Stimulated activated CD8-positive, alpha-beta memory T cell treated with anti-CD3 and anti-CD28 coated beads, Interleukin-15, amount 100 ng/mL, for 24 hours (primary cell): ENCODE measurements around the gene MAP3K5.
"Not testable (repeated sequence)": the region's sequence is repeated elsewhere in the genome, so short reads cannot be mapped to it uniquely, and the experiment has no call there.

Source experiments
- DNase-seq: peaks from one replicate; pipeline ENCODE4 v3.0.0-alpha.2; 2020; ENCODE audit warnings: low read depth

Gene MAP3K5

DNA sequence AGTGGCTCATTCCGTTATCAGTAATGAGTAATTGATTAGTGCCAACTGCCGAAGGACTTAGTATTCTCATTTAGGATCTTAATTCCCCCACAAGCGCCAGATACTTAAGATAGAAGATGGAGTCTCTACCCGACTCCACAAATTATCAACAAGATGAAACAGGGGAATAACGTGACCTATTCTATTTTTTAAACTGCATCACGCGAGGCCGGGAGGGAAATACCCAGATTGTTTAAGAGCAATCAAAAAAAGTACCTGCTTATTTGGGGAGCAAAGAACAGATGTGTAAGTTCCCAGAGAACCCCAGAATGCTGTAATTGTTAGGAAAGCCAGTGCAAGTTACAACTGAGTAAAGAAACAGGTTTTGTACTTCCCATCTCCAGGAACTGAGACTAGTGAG lies 1.1 kb upstream of the MAP3K5 start:
- no peak for DNase-seq

DNA sequence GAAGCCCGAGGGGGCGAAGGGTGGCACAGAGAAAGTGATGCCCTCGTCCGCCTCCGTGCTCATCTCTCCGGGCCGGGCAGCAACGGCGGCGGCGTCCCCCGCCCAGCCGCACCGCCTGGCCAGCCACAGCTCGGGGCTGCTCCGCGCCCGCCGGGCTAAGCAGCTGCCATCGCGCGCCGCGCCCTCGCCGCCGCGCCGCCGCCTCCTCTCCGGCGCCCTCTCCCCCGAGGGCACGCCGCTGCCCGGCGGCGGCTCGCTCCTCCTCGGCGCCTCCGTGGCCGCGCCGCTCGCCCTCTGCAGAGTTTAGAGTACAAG lies 225 bp downstream of the MAP3K5 start:
- no peak for DNase-seq

DNA sequence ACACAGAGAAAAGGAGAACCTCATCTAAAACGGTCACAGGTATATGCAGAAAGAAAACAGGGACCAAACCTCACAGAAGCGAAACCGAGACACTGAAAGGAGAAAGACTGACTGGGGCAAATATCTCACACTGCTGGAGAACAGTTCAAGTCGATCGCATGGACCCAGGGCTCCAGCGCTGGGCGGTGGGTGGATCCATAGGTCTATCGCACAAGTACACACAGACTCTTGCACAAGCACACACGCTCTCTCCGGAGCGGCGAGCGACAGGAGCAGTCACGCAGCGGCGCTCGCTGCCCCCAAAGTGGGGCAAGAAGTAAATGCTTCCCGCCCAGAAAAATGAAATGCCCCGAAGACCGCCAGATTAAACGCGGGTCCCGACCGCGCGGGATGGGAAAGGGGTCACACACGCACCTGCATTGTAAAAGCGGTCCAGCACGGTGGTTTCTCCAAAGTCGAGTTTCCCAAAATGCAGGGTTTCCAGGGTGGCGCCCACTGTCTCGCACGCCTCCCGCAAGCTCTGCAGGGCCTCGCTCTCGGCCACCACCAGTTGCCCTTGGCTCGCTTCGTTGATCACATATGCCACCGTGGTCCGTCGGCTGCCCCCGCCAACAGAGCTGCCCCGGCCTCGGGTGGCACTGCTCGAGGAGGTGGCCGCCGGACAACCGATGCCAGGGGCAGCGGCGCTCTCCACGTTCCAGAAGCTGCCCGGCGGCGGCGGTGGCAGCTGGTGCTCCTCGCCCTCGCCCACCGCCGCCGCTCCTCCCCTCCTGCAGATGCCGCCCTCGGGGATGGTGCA lies 782 bp downstream of the MAP3K5 start:
- no peak for DNase-seq

DNA sequence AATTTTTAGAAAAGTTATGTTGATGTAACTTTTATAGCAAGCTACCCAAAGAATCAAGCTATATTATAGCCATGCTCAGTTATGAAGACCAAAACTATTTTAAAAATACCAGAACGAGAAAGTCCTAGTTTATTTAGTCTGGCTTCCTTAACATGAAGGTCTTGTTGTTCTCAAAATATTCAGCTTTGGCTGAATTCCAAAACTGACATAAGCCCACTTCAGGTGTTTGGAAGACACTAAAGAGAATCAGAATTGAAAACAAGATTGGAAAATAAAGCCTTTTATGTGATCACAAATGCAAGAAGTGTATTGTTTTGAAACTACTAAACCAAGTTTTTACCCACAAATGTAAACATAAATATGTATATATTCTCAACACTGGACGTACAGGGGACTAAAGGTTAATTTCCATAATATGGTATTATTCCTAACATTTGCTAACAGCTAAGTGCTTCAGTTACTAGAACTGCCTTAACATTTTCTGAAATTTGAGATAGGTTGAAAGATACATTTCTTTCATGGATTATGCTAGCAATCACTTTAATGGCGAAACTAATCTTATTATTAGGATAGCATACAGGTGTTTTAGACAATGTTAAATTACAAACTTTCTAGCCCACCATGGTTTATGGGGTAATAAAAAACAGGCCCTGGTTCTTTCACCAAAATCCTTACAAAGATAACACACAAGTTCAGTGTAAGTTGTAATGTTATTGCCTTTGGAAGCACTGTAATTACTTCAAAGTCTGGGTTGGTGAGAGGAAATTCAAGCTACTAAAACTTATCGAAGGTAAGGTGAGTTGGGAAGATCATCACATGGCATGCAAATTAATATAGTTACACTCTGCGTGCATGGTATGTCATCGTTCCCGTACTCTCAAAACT lies 1.6 kb downstream of the MAP3K5 start:
- DNase-seq = no peak

- not testable (repeated sequence) for DNase-seq
Observed at GRCh38 chr6:136789440-136789839, 2.8 kb downstream of the MAP3K5 start.

DNA sequence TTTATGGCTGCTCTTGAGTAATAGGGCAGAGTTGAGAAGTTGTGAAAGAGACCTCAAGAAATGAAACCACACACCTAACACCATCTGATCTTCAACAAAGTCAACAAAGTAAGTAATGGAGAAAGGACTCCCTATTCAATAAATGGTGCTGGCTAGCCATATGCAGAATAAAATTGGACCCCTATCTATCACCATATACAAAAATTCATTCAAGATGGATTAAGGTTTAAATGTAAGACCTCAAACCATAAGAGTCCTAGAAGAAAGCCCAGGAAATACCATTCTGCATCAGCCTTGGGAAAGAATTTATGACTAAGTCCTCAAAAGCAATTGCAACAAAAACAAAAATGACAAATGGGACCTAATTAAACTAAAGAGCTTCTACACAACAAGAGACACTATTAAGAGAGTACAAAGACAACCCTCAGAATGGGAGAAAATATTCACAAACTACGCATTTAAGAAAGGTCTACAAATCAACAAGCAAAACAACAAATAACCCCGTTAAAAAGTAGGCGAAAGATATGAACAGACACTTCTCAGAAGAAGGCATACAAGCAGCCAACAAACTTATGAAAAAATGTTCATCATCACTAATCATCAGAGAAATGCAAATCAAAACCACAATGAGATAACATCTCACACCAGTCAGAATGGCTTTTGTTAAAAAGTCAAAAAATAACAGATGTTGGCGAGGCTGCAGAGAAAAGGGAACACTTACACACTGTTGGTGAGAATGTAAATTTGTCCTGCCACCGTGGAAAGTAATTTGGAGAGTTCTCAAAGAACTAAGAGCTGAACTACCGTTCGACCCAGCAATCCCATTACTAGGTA lies 4.0 kb downstream of the MAP3K5 start:
- DNase-seq = no peak

GRCh38 chr6:136787726-136788068 lies 4.6 kb downstream of the MAP3K5 start:
- DNase-seq = no peak

DNA sequence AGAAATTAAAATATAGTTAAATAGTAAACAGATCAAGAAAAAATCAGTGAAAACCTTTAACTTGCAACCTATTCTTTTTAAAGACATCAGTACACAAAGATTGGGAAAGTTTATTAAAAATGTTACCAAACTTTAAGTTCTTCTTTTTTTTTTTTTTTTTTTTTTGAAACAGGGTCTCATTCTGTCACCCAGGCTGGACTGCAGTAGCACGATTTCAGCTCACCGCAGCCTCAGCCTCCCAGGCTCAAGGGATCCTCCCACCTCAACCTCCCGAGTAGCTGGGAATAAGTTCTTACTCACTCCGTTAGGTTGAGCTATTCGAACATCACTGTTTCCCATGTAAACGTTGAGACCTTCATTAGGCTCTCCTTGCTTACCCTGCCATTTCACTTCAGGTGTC lies 5.6 kb downstream of the MAP3K5 start:
- DNase-seq = no peak

- DNase-seq = no peak
Observed at GRCh38 chr6:136784910-136785746, 7.1 kb downstream of the MAP3K5 start.

DNA sequence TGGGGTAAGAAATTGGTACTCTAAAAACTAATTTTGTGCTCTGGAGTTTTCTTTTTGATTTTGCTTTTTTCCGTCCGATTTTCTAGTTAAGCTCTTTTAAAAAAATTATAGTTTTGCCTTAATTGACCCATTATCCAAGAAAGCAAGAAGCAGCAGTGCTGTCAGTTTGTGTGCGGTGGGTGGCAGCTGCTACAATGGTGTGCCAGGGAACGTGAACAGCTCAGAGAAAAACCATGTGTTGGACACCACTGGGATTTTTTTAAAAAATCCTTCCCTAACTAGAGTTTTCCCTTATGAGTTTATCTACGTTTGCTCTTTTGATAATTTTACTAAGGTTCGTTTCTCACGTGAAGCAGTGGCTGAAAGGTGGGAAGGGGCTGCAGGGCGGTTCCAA lies 8.0 kb downstream of the MAP3K5 start:
- no peak for DNase-seq

DNA sequence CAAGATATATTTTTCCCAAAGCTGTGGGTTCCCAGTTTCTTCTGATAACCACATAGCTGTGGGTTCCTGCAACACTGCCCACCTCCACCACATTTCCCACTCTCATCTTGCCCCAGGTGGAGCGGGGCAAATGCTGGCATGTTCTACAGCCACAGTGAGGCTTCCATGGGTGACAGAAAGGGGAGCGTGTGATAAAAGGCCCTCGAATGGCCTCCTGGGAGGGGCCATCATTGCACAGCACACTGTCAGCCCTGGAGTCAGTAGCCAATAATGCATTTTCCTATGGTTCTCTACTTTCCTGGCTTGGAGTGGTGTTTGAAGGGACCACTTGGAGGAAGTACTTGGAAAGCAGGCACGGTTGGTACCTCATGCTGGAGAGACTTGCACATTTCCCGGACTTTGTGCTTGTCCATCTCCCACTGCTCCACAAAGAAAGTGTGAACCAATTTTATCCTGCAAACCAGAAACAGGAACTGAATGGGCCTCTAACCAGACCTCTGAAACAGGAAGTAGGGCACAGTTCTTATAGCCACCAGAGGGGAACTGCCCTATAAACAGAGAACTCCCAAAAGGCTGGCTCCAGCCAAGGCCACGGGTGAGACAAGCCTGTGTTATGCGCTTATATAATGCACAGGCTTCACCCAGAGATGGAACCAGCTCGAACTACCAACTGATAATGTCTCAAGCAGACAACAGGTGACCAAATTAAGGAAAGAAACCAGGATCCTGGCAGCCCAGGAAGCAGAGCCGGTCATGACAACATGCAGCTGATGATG lies 8.6 kb downstream of the MAP3K5 start:
- DNase-seq = no peak

GRCh38 chr6:136783021-136783420 lies 9.3 kb downstream of the MAP3K5 start:
- no peak for DNase-seq

DNA sequence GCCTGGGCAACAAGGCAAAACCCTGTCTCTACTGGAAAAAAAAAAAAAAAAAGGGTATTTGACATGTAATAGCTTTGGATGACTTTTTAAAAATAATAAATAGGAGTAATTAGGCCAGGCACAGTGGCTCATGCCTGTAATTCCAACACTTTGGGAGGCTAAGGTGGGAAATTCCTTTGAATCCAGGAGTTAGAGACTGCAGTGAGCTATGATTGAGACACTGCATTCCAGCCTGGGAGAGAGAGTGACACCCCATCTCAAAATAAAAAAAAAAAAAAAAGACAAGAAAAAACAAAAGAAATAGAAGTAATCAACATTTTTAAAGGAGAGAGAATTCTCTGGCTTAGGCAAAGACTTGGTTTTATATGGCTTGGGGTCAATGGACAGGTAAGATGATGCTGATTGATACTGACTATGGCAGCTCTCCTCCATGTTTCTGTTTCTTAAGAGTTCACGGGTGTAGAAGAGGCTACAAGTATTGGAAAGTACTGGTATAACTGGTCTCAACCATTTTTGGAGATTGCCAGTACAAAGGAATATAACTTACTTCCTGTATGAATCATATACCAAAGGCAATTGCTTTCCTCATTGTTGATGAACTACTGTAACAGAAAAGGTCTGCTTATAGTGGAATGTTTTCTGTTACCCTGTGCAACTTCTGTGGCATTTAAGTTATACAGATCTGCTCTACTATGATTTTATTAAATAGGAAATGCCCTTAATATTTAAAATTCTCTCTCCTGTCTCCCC lies 10.1 kb downstream of the MAP3K5 start:
- no peak for DNase-seq

DNA sequence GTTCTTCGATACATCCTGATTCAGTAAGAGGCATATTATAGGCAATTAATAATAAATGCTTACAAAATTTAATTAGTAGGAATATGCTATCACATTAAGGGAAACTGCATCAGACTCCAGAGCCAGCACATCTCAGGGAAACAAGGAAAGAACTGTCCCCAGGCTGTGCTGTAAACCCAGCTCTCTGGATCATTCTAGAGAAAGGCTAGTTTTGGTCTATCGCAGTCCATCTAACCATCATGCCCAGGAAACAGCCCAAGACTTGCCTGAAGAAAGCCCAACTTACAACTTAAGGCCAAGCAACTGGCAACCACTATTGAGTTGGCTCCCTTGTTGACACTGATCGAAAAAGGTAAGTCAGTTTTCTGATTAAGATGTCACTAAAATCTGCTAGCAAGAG lies 11.3 kb downstream of the MAP3K5 start:
- DNase-seq = no peak

DNA sequence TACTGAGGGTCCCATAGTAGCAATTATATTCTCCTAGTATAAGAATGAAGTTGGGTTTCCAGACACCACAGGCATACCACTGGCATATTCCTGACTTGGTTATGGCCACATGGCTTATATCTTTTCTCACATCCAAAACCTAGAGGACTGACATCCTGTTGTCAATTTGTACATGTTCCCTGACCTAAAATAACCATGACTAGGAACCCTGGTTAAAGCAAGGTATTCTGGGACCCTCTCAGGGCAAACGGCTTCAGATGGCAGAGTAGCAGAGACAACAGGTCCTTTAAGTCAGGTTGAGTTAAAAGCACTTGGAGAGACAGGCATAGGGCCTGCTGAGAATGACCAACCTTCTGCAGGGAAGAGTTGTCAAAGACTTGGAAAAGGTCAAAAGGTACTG lies 12.6 kb downstream of the MAP3K5 start:
- DNase-seq = no peak

DNA sequence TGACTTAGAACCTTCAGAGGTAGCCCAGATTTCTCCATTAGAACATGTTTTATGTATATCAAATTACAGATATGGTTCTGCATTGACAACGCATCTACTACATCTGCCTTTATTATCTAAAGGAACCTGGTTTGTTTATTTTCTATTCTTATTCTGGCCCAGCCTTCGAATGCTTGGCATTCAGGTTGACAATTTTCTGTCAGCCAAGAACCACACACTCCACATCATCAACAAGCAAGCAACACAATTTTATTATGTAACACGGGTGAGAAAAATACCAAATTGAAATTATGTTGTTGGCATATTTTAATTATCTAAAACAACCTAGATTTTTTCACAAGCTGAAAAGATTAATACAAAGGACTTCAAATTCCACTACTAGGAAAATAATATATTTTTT lies 14.6 kb downstream of the MAP3K5 start:
- no peak for DNase-seq

GRCh38 chr6:136775548-136775947 lies 16.7 kb downstream of the MAP3K5 start:
- DNase-seq = no peak

DNA sequence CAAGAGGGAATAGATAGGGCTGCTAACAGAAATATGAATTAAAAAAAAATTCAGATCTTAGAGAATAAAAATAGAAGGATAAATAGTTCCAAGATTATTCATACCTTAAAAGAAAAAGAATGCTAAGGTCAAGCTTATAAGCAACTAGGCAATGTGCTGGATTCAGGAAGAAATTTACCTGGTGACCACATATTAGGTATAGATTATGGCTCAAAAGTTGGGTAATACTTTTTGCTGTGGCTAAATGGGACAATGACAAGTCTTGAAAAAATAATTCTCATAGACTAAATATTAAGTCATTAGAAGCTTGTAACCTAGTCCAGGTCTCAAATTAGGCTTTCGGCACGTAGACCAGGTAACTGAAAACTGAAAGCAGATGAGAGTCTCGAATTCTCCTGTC lies 17.2 kb downstream of the MAP3K5 start:
- DNase-seq = no peak

DNA sequence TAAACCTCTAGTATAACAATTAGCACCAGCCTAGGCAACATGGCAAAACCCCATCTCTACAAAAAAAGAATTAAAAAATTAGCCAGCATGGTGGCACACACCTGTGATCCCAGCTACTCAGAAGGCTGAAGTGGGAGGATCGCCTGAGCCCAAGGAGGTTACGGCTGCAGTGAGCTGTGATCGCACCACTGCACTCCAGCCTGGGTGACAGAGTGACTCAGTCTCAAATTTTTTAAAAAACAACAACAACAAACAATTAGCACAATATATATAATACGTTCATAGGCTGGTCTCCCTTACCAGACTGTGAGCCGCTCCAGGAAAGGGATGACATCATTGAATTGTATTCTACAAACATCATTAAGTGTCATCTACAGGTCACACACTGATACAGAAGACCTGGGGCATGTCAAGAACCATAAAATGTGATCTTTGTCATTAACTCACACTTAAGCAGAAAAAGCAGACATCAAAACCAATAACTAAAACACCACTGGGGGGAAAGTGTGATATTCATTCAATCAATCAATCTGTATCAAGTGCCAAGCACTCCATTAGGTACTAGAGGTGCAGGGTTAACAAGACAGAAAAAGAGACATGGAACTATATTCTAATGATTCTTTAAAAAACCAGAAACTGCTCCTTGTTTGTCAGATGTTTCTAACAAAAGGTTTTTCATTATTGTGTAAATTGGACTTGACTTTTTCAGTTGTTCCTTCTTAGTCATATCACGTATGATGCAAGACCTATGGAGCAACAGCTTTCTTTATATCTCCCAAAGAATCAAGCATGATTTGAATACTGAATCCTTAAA lies 17.8 kb downstream of the MAP3K5 start:
- DNase-seq = no peak

GRCh38 chr6:136773473-136773796 lies 18.8 kb downstream of the MAP3K5 start:
- no peak for DNase-seq
